ENCODE data around the gene PDE3A. TPM values are rescaled to one million over a fixed set of nuclear protein-coding genes. Genes with fewer than 3 reads are reported as not detected.
"Not testable (repeated sequence)": the region's sequence is repeated elsewhere in the genome, so short reads cannot be mapped to it uniquely, and the experiment has no call there.

Gene PDE3A
- total RNA-seq, 1 donor from 2014 or later, result 12.0 TPM

DNA sequence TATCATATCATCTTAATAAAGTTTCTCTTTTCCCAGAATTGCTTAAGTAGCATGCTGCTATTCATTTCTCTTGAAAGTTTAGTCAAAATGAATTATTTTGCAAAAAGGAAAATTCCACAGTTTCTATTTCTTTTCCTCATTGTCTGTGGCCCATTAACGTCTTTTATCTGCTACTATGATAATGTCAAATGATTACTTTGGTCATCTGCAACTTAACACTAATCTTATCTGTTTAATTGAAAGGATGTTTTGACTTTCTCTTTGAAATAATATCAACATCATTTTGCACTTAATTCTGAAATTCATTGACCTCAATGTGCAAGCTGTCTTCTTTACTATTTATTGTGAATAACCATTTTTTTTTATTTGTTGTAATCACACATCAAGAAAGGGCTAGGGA is 180.3 kb downstream of the PDE3A start:
- no peak overlapping the region for H3K4me3 Mint-ChIP-seq
- peak overlapping the region; percentile 13 for H3K27ac Mint-ChIP-seq
- DNase-seq (ENCODE audit: low spot score in 2 of 2, unreplicated experiment in 2 of 2), result no peak
- H3K27me3 Mint-ChIP-seq (ENCODE audit: low read depth), result no peaks in the 10 kb centered on the region
- H3K9me3 Mint-ChIP-seq, result no peaks in the 10 kb centered on the region
- peaks cover 5% of the 10 kb centered on the region for H3K36me3 Mint-ChIP-seq
- TF ChIP-seq, protein P1, sequence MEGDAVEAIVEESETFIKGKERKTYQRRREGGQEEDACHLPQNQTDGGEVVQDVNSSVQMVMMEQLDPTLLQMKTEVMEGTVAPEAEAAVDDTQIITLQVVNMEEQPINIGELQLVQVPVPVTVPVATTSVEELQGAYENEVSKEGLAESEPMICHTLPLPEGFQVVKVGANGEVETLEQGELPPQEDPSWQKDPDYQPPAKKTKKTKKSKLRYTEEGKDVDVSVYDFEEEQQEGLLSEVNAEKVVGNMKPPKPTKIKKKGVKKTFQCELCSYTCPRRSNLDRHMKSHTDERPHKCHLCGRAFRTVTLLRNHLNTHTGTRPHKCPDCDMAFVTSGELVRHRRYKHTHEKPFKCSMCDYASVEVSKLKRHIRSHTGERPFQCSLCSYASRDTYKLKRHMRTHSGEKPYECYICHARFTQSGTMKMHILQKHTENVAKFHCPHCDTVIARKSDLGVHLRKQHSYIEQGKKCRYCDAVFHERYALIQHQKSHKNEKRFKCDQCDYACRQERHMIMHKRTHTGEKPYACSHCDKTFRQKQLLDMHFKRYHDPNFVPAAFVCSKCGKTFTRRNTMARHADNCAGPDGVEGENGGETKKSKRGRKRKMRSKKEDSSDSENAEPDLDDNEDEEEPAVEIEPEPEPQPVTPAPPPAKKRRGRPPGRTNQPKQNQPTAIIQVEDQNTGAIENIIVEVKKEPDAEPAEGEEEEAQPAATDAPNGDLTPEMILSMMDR (IDR thresholded peaks at IDR 0.05; ENCODE audit: unreplicated experiment), result no peak
- H3K4me1 Mint-ChIP-seq, result peaks cover 32% of the 10 kb centered on the region

DNA sequence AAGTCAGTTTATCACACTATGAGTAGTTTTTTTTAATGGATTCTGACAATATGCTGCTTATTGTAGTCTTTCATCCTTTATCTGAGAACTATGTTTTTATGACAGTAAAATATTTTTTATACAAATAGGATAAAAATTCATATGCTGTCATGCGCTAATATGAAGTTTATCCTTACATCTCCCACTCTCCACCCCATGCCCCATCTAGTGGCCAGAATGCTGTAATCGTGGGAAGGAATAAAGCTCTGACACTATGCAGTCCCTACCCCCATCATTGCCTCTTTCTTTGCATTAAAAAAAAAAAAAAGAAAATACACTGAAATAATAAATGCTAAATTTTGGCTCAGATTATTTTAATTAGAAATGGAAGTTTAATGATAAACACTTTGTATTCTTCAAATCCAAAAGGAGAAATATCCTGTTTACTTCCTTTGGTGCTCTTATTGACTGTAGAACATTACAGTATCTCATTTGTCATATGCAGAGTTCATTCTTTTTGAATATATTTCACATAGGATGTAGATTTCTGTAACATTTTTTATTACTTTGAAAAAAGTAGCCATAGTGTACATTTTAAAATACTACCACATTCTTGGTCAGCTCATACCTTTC is 180.9 kb downstream of the PDE3A start:
- H3K27ac Mint-ChIP-seq, result no peak overlapping the region
- peaks cover 5% of the 10 kb centered on the region for H3K36me3 Mint-ChIP-seq
- H3K4me3 Mint-ChIP-seq, result no peak overlapping the region
- peak in 1 of 2 experiments; percentile 43 for DNase-seq (ENCODE audit: low spot score in 2 of 2, unreplicated experiment in 2 of 2)
- no peaks in the 10 kb centered on the region for H3K9me3 Mint-ChIP-seq
- no peaks in the 10 kb centered on the region for H3K27me3 Mint-ChIP-seq (ENCODE audit: low read depth)
- TF ChIP-seq, protein P1 (IDR thresholded peaks at IDR 0.05; ENCODE audit: unreplicated experiment), result peak; percentile 46
- H3K4me1 Mint-ChIP-seq, result peaks cover 32% of the 10 kb centered on the region

DNA sequence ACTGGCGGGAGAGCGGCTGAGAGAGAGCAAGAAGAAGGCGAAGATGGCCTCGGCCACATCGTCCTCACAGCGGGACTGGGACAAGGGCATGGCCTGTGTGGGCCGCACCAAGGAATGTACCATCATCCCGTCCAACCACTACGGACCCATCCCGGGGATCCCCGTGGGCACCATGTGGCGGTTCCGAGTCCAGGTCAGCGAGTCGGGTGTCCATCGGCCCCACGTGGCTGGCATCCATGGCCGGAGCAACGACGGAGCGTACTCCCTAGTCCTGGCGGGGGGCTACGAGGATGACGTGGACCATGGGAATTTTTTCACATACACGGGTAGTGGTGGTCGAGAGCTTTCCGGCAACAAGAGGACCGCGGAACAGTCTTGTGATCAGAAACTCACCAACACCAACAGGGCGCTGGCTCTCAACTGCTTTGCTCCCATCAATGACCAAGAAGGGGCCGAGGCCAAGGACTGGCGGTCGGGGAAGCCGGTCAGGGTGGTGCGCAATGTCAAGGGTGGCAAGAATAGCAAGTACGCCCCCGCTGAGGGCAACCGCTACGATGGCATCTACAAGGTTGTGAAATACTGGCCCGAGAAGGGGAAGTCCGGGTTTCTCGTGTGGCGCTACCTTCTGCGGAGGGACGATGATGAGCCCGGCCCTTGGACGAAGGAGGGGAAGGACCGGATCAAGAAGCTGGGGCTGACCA is 183.6 kb downstream of the PDE3A start:
- not testable (repeated sequence) for H3K27me3 Mint-ChIP-seq (ENCODE audit: low read depth); DNase-seq (ENCODE audit: low spot score in 2 of 2, unreplicated experiment in 2 of 2); H3K36me3 Mint-ChIP-seq; H3K9me3 Mint-ChIP-seq; H3K27ac Mint-ChIP-seq; H3K4me3 Mint-ChIP-seq
- peaks cover 21% of the 10 kb centered on the region for H3K4me1 Mint-ChIP-seq

DNA sequence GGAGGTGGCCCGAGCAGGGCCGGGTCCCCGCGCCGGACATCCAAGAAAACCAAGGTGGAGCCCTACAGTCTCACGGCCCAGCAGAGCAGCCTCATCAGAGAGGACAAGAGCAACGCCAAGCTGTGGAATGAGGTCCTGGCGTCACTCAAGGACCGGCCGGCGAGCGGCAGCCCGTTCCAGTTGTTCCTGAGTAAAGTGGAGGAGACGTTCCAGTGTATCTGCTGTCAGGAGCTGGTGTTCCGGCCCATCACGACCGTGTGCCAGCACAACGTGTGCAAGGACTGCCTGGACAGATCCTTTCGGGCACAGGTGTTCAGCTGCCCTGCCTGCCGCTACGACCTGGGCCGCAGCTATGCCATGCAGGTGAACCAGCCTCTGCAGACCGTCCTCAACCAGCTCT is 184.2 kb downstream of the PDE3A start:
- H3K4me3 Mint-ChIP-seq; H3K27me3 Mint-ChIP-seq (ENCODE audit: low read depth); H3K36me3 Mint-ChIP-seq; DNase-seq (ENCODE audit: low spot score in 2 of 2, unreplicated experiment in 2 of 2); H3K27ac Mint-ChIP-seq; H3K9me3 Mint-ChIP-seq: not testable (repeated sequence)
- H3K4me1 Mint-ChIP-seq, result peaks cover 16% of the 10 kb centered on the region

DNA sequence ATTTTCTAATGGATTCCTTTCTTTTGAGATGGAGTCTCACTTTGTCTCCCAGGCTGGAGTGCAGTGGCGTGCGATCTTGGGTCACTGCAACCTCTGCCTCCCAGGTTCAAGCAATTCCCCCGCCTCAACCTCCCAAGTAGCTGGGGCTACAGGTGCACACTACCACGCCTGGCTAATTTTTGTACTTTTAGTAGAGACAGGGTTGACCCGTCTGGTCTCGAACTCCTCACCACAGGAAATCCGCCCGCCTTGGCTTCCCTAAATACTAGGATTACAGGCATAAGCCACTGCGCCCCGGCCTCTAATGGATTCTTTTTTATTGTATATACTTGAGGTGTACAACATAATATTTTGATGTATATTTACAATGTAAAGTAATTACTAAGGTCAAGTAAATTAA is 186.7 kb downstream of the PDE3A start:
- H3K4me3 Mint-ChIP-seq, result no peak overlapping the region
- TF ChIP-seq, protein P1 (IDR thresholded peaks at IDR 0.05; ENCODE audit: unreplicated experiment), result no peak
- peaks cover 5% of the 10 kb centered on the region for H3K36me3 Mint-ChIP-seq
- H3K4me1 Mint-ChIP-seq, result peaks cover under 1% of the 10 kb centered on the region
- H3K27me3 Mint-ChIP-seq (ENCODE audit: low read depth), result no peaks in the 10 kb centered on the region
- DNase-seq (ENCODE audit: low spot score in 2 of 2, unreplicated experiment in 2 of 2), result no peak
- H3K9me3 Mint-ChIP-seq, result no peaks in the 10 kb centered on the region
- no peak overlapping the region for H3K27ac Mint-ChIP-seq

DNA sequence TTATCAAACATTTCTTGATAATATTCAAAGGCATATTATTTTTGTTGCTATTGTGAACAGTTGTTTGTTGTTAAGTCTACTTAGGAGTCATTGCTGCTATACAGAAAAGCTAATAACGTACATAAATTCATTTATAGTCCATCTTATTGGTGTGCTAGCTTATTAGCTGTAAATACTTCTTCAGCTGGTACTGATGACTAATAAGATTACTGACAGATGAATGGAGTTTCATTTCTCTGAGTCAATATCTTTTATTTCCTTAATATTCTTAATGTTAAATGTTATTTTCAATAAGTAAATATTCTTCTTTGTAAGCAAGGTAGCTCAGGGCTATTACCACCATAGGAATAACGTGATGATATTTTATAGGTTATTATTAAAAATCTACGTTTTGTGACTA is 187.4 kb downstream of the PDE3A start:
- peaks cover 5% of the 10 kb centered on the region for H3K36me3 Mint-ChIP-seq
- no peak overlapping the region for H3K27ac Mint-ChIP-seq
- H3K4me1 Mint-ChIP-seq, result no peaks in the 10 kb centered on the region
- no peak for DNase-seq (ENCODE audit: low spot score in 2 of 2, unreplicated experiment in 2 of 2)
- TF ChIP-seq, protein P1 (IDR thresholded peaks at IDR 0.05; ENCODE audit: unreplicated experiment), result no peak
- H3K9me3 Mint-ChIP-seq, result no peaks in the 10 kb centered on the region
- no peaks in the 10 kb centered on the region for H3K27me3 Mint-ChIP-seq (ENCODE audit: low read depth)
- no peak overlapping the region for H3K4me3 Mint-ChIP-seq

Data from mesothelial cell of epicardium (in vitro differentiated cells).